ENCODE data around the gene AQP5.
"Not testable (repeated sequence)": the region's sequence is repeated elsewhere in the genome, so short reads cannot be mapped to it uniquely, and the experiment has no call there.

AQP5 gene

GRCh38 chr12:49983892-49984291 is 22.2 kb downstream of the AQP5 start:
- DNase-seq = no peak

- DNase-seq = no peak
Measured at GRCh38 chr12:49984476-49985359, 23.0 kb downstream of the AQP5 start.

GRCh38 chr12:49985981-49986380 is 24.3 kb downstream of the AQP5 start:
- no peak for DNase-seq

GRCh38 chr12:49986476-49986875 is 24.8 kb downstream of the AQP5 start:
- DNase-seq = not testable (repeated sequence)

- no peak for DNase-seq
Measured at GRCh38 chr12:49987625-49988303, 26.1 kb downstream of the AQP5 start.

GRCh38 chr12:49989400-49989799 is 27.7 kb downstream of the AQP5 start:
- not testable (repeated sequence) for DNase-seq

- DNase-seq = no peak
Measured at GRCh38 chr12:49990273-49990672, 28.6 kb downstream of the AQP5 start.

GRCh38 chr12:49998453-49998852 is 36.8 kb downstream of the AQP5 start:
- DNase-seq = no peak

GRCh38 chr12:50003595-50003994 is 41.9 kb downstream of the AQP5 start:
- DNase-seq = no peak

GRCh38 chr12:50004696-50005095 is 43.0 kb downstream of the AQP5 start:
- no peak for DNase-seq

GRCh38 chr12:50005175-50005574 is 43.5 kb downstream of the AQP5 start:
- no peak for DNase-seq

GRCh38 chr12:50006280-50006679 is 44.6 kb downstream of the AQP5 start:
- DNase-seq = no peak

GRCh38 chr12:50006754-50007442 is 45.2 kb downstream of the AQP5 start:
- no peak for DNase-seq

- no peak for DNase-seq
Measured at GRCh38 chr12:50013361-50014147, 51.9 kb downstream of the AQP5 start.

GRCh38 chr12:50014342-50014741 is 52.7 kb downstream of the AQP5 start:
- no peak for DNase-seq
